K562 (cell line): ENCODE results near the gene SPATA21. TPM values are rescaled to one million over a fixed set of nuclear protein-coding genes. Genes with fewer than 3 reads are reported as not detected.

ENCODE experiments used
- CBX1 ChIP-seq: sonication (generic); IDR thresholded peaks from 2 replicates; pipeline ENCODE4 v1.6.1; 2016; ENCODE audit warnings: antibody characterized with exemption, low read depth, mild to moderate bottlenecking
- COPS2 ChIP-seq: fragments of 450-650 bp; conservative IDR thresholded peaks from 2 replicates; pipeline ENCODE4 v1.6.1; 2016; ENCODE audit warnings: mild to moderate bottlenecking, moderate library complexity
- DPF2 ChIP-seq: fragments of 450-650 bp; IDR thresholded peaks from 2 replicates; pipeline ENCODE4 v1.6.1; 2016
- EGR1 ChIP-seq: fragments of 450-650 bp; conservative IDR thresholded peaks from 2 replicates; pipeline ENCODE4 v1.6.1; 2017; ENCODE audit warnings: mild to moderate bottlenecking
- ELF1 ChIP-seq: fragments of 200-800 bp; sonication (Bioruptor generic); IDR thresholded peaks from 2 replicates; pipeline ENCODE4 v1.6.1; 2016; ENCODE audit warnings: missing genetic modification characterization, missing compliant biosample characterization
- EWSR1 ChIP-seq: fragments of 450-650 bp; IDR thresholded peaks from 2 replicates; pipeline ENCODE4 v1.6.1; 2018; ENCODE audit warnings: borderline replicate concordance, mild to moderate bottlenecking, low read depth, moderate library complexity; ENCODE audit not compliant: partially characterized antibody
- FOXM1 ChIP-seq, 2 experiments: fragments of 450-650 bp in 1 of 2; sonication (generic) in 1 of 2; formaldehyde crosslinking in 1 of 2; IDR thresholded peaks; 2 replicates each; pipeline versions ENCODE4 v1.6.1 to v1.9.0; 2017 to 2022; ENCODE audit warnings: low read depth in 2 of 2, mild to moderate bottlenecking in 2 of 2, missing genetic modification reagents in 1 of 2, moderate library complexity in 1 of 2
- GTF2A2 ChIP-seq: IDR thresholded peaks from 2 replicates; pipeline ENCODE4 v1.6.1; 2016; ENCODE audit warnings: mild to moderate bottlenecking, missing genetic modification characterization, missing compliant biosample characterization
- GTF2E2 ChIP-seq: fragments of 200-800 bp; sonication (Bioruptor generic); IDR thresholded peaks from 2 replicates; pipeline ENCODE4 v1.6.1; 2016; ENCODE audit warnings: missing genetic modification characterization, missing compliant biosample characterization
- KDM2B ChIP-seq: fragments of 250-450 bp; sonication (Bioruptor Pico); IDR thresholded peaks from 2 replicates; pipeline ENCODE4 v1.8.0; 2021; ENCODE audit warnings: mild to moderate bottlenecking, moderate library complexity
- NR4A1 ChIP-seq, 2 experiments: fragments of 250-450 bp in 1 of 2; fragments of 450-650 bp in 1 of 2; sonication (Bioruptor Pico) in 1 of 2; IDR thresholded peaks; 2 replicates each; pipeline versions ENCODE4 v1.4.0 to v1.6.1; 2016 to 2020; ENCODE audit warnings: mild to moderate bottlenecking in 2 of 2, missing compliant biosample characterization in 1 of 2, missing genetic modification characterization in 1 of 2, moderate library complexity in 1 of 2
- PHTF2 ChIP-seq: fragments of 250-450 bp; sonication (Bioruptor Pico); IDR thresholded peaks from 2 replicates; pipeline ENCODE4 v1.5.0; 2021; ENCODE audit warnings: mild to moderate bottlenecking
- POLR2AphosphoS2 ChIP-seq: IDR thresholded peaks from 2 replicates; pipeline ENCODE4 v1.6.1; 2012; ENCODE audit warnings: low read length, improper control_type of control experiment
- POLR3A ChIP-seq: IDR thresholded peaks from 2 replicates; pipeline ENCODE4 v1.6.1; 2011; ENCODE audit warnings: borderline replicate concordance, mild to moderate bottlenecking, moderate library complexity; ENCODE audit not compliant: insufficient read length, insufficient read depth; ENCODE audit errors: extremely low read depth
- POU5F1 ChIP-seq: fragments of 150-350 bp; IDR thresholded peaks from 2 replicates; pipeline ENCODE4 v1.6.1; 2014; ENCODE audit warnings: borderline replicate concordance, low read length, low read depth, mild to moderate bottlenecking; ENCODE audit not compliant: partially characterized antibody
- ZKSCAN1 ChIP-seq: fragments of 150-350 bp; IDR thresholded peaks from 2 replicates; pipeline ENCODE4 v1.6.1; 2016; ENCODE audit warnings: low read depth, low read length
- ZNF121 ChIP-seq: sonication (generic); formaldehyde crosslinking; conservative IDR thresholded peaks from 2 replicates; pipeline ENCODE4 v1.8.0; 2022; ENCODE audit warnings: missing genetic modification reagents
- ZNF263 ChIP-seq: sonication (generic); formaldehyde crosslinking; IDR thresholded peaks from 2 replicates; pipeline ENCODE4 v1.8.0; 2022; ENCODE audit warnings: mild to moderate bottlenecking, missing genetic modification reagents, borderline replicate concordance
- ZNF282 ChIP-seq: sonication (generic); formaldehyde crosslinking; IDR thresholded peaks from 2 replicates; pipeline ENCODE4 v1.8.1; 2023; ENCODE audit warnings: missing genetic modification reagents
- ZNF324 ChIP-seq: fragments of 250-450 bp; sonication (Bioruptor Pico); IDR thresholded peaks from 2 replicates; pipeline ENCODE4 v1.4.0; 2020; ENCODE audit warnings: mild to moderate bottlenecking
- ZNF408 ChIP-seq: fragments of 250-450 bp; sonication (Bioruptor Pico); IDR thresholded peaks from 2 replicates; pipeline ENCODE4 v1.4.0; 2020; ENCODE audit warnings: low read depth, mild to moderate bottlenecking, moderate library complexity
- polyA plus RNA-seq, 8 experiments: library from polyadenylated mRNA; depleted of rRNA in 4 of 8; stranded (reverse) in 5 of 8; unstranded in 3 of 8; fragments of >200 nt; fragmentation: Nextera tagmentation in 2 of 8; fragmentation: Illumina TruSeq in 1 of 8; extraction: Ambion mirVana in 2 of 8; extraction: Trizol in 1 of 8; gene quantifications; 2 replicates each; pipeline versions ENCODE4 v1.2.1 to v1.2.3, GENCODE V29; 2011 to 2014; ENCODE audit warnings: inconsistent platforms in 1 of 8, missing spikeins in 1 of 8
- total RNA-seq, 7 experiments: library from RNA; depleted of rRNA in 6 of 7; stranded (reverse); fragments of >200 nt in 6 of 7; fragmentation: Illumina TruSeq in 2 of 7; extraction: Trizol in 2 of 7; gene quantifications; 2 replicates each; pipeline versions ENCODE4 v1.2.1 to v1.2.3, GENCODE V29; 2011 to 2021; ENCODE audit warnings: low replicate concordance in 1 of 7
- TF ChIP-seq, protein P1 (sequence below): sonication (generic); IDR thresholded peaks from 2 replicates; pipeline ENCODE4 v1.6.1; 2016
- TF ChIP-seq, protein P2 (sequence below): sonication (generic); formaldehyde crosslinking; IDR thresholded peaks from 2 replicates; pipeline ENCODE4 v1.5.0; 2020; ENCODE audit warnings: missing genetic modification reagents
- TF ChIP-seq, protein P3 (sequence below): fragments of 450-650 bp; IDR thresholded peaks from 2 replicates; pipeline ENCODE4 v1.6.1; 2016; ENCODE audit warnings: missing biosample characterization, missing genetic modification characterization
- TF ChIP-seq, protein P4 (sequence below): sonication (generic); formaldehyde crosslinking; IDR thresholded peaks from 2 replicates; pipeline ENCODE4 v1.8.1; 2023; ENCODE audit warnings: mild to moderate bottlenecking, missing genetic modification reagents

Gene SPATA21
- total and polyA plus RNA-seq, 9 of the 15 experiments (the other 6 are each of a cell fraction or from before 2014, with no cell fraction given), result 0.10 to 0.36 (median 0.13) TPM; not detected in 3

DNA sequence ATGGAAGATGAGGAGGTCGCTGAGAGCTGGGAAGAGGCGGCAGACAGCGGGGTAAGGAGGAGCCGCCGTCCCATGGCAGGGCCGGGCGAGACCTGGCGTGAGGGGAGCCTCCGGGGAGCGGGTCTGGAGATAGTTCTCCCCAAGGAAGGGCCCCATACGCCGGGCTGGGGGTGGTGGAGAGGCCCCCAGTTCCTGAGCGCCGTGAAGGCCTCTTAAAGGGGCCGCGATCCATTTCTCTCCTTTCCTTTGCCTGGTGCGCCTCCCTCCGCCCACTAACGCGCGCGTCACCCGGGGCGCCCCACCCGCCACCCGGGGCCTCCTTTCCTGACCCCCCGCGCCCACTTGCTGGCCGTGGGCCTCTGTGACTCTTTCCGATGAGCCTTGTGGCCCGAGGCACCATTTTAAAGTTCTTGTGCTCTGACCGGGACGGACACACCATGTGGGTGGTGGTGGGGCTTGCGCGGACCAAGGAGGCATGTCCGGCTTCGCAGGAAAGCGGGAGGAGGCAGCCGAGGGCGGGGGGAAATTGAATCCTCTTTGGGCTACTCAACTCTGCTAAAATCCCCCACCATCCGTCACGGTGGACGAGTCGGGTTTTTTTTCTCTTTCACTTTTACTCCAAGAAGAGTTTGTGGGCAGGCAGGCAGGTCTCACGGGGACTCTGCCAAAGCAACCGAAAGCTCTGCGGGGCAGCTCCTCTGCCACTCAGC lies 69.8 kb downstream of the SPATA21 start (continued):
- TF ChIP-seq ZNF324 (CRISPR knock-in tag) (no peak), CBX1 (no peak), COPS2 (no peak), FOXM1 (IDR thresholded peaks at IDR 0.05; ENCODE audit: low read depth) (peak; percentile 91), FOXM1 (CRISPR knock-in tag; IDR thresholded peaks at IDR 0.05; ENCODE audit: low read depth) (no peak), DPF2 (peak; percentile 15; the same call in 1 of the 2 replicates), NR4A1 (CRISPR knock-in tag; IDR thresholded peaks at IDR 0.05) (no peak), NR4A1 (tag; IDR thresholded peaks at IDR 0.05) (no peak), POLR2AphosphoS2 (no peak; the same call in 1 of the 2 replicates), ZKSCAN1 (no peak), ZNF121 (no peak), EGR1 (peak; percentile 90), PHTF2 (CRISPR knock-in tag) (no peak), ELF1 (peak; percentile 78; the same call in 1 of the 2 replicates), EWSR1 (no peak), ZNF282 (CRISPR knock-in tag) (no peak), GTF2E2 (tag) (peak; percentile 56; the same call in 1 of the 2 replicates), ZNF263 (CRISPR knock-in tag) (no peak), ZNF408 (CRISPR knock-in tag) (no peak), POU5F1 (no peak), POLR3A (no peak), GTF2A2 (tag) (no peak), KDM2B (no peak)
- TF ChIP-seq, protein P1, sequence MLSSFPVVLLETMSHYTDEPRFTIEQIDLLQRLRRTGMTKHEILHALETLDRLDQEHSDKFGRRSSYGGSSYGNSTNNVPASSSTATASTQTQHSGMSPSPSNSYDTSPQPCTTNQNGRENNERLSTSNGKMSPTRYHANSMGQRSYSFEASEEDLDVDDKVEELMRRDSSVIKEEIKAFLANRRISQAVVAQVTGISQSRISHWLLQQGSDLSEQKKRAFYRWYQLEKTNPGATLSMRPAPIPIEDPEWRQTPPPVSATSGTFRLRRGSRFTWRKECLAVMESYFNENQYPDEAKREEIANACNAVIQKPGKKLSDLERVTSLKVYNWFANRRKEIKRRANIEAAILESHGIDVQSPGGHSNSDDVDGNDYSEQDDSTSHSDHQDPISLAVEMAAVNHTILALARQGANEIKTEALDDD, result no peak
- TF ChIP-seq, protein P2, sequence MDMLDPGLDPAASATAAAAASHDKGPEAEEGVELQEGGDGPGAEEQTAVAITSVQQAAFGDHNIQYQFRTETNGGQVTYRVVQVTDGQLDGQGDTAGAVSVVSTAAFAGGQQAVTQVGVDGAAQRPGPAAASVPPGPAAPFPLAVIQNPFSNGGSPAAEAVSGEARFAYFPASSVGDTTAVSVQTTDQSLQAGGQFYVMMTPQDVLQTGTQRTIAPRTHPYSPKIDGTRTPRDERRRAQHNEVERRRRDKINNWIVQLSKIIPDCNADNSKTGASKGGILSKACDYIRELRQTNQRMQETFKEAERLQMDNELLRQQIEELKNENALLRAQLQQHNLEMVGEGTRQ (CRISPR knock-in tag), result no peak
- TF ChIP-seq, protein P3, sequence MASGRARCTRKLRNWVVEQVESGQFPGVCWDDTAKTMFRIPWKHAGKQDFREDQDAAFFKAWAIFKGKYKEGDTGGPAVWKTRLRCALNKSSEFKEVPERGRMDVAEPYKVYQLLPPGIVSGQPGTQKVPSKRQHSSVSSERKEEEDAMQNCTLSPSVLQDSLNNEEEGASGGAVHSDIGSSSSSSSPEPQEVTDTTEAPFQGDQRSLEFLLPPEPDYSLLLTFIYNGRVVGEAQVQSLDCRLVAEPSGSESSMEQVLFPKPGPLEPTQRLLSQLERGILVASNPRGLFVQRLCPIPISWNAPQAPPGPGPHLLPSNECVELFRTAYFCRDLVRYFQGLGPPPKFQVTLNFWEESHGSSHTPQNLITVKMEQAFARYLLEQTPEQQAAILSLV (tag), result no peak
- TF ChIP-seq, protein P4, sequence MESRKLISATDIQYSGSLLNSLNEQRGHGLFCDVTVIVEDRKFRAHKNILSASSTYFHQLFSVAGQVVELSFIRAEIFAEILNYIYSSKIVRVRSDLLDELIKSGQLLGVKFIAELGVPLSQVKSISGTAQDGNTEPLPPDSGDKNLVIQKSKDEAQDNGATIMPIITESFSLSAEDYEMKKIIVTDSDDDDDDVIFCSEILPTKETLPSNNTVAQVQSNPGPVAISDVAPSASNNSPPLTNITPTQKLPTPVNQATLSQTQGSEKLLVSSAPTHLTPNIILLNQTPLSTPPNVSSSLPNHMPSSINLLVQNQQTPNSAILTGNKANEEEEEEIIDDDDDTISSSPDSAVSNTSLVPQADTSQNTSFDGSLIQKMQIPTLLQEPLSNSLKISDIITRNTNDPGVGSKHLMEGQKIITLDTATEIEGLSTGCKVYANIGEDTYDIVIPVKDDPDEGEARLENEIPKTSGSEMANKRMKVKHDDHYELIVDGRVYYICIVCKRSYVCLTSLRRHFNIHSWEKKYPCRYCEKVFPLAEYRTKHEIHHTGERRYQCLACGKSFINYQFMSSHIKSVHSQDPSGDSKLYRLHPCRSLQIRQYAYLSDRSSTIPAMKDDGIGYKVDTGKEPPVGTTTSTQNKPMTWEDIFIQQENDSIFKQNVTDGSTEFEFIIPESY (CRISPR knock-in tag), result no peak; the same call in none of the 2 replicates
